Measurements from ENCODE around the gene TBC1D22A.

TBC1D22A gene

DNA sequence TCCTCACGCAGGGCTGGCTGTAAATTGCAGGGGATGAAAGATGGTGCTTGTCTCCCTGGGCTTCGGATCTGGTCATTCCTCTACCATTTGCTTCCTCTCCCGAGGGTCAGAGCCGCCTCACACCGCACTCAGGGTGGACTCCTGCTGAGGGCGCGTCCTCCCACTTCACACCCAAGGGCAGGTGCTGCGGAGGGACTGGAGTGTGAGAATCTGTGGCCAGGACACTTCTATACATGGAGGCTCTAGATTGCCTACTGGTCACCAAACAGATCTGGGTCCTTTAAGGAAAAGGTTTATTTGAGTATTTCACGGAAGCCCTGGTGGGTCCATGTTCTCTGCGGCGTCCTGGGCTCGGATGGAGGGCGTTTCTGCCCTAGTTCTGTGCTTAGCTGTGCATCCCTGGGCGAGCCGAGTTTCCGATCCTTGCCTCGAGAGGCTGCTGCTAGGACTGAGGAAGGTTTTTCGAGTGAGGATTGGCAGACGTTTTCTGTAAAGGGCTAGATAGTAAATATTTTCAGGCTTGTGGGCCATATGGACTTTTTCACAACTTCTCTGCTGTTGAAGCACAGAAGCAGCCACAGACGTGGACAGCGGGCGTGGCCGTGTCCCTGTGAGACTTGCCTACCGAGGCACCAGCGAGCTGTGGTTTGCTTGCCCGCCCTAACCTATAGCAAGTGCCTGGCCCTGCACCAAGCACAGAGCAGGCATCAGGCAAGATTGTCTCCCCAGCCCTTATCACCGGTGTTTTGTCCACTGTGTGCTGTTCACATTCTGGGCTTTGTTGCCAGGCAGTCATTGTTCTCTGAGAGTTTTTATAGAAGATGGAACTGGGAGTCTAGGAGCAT is 279.0 kb downstream of the TBC1D22A start:
- Histone ChIP-seq H3K27ac (ENCODE audit: low read length) (no peak overlapping the region), H3K4me3 (ENCODE audit: low read length) (no peak overlapping the region), H3K4me1 (ENCODE audit: low read length) (no peaks in the 10 kb centered on the region), H3F3A (ENCODE audit: insufficient read depth, low read length) (no peaks in the 10 kb centered on the region), H3K9me3 (replicated peaks; ENCODE audit: insufficient read depth, low read length) (no peaks in the 10 kb centered on the region), H3K9me2 (replicated peaks; ENCODE audit: insufficient read depth, low read length) (no peaks in the 10 kb centered on the region), H3K36me3 (replicated peaks; ENCODE audit: insufficient read depth, low read length) (no peaks in the 10 kb centered on the region), H4K20me1 (ENCODE audit: insufficient read depth, low read length) (no peaks in the 10 kb centered on the region), H3K79me2 (ENCODE audit: low read length) (no peaks in the 10 kb centered on the region), H3K27me3 (replicated peaks; ENCODE audit: insufficient read depth, low read length) (no peaks in the 10 kb centered on the region), H3K4me2 (ENCODE audit: low read depth, low read length) (no peak overlapping the region), H3K9ac (ENCODE audit: low read length) (no peak overlapping the region), H2AFZ (ENCODE audit: low read length) (no peak overlapping the region)
- no peak for TF ChIP-seq EZH2 (optimal IDR thresholded peaks at IDR 0.05; ENCODE audit: low read depth, low read length)
- TF ChIP-seq, protein P1, sequence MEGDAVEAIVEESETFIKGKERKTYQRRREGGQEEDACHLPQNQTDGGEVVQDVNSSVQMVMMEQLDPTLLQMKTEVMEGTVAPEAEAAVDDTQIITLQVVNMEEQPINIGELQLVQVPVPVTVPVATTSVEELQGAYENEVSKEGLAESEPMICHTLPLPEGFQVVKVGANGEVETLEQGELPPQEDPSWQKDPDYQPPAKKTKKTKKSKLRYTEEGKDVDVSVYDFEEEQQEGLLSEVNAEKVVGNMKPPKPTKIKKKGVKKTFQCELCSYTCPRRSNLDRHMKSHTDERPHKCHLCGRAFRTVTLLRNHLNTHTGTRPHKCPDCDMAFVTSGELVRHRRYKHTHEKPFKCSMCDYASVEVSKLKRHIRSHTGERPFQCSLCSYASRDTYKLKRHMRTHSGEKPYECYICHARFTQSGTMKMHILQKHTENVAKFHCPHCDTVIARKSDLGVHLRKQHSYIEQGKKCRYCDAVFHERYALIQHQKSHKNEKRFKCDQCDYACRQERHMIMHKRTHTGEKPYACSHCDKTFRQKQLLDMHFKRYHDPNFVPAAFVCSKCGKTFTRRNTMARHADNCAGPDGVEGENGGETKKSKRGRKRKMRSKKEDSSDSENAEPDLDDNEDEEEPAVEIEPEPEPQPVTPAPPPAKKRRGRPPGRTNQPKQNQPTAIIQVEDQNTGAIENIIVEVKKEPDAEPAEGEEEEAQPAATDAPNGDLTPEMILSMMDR (IDR thresholded peaks at IDR 0.05; ENCODE audit: low read length) = no peak
- no peak for TF ChIP-seq EZH2phosphoT487 (IDR thresholded peaks at IDR 0.05; ENCODE audit: low read length)
- DNase-seq = no peak

DNA sequence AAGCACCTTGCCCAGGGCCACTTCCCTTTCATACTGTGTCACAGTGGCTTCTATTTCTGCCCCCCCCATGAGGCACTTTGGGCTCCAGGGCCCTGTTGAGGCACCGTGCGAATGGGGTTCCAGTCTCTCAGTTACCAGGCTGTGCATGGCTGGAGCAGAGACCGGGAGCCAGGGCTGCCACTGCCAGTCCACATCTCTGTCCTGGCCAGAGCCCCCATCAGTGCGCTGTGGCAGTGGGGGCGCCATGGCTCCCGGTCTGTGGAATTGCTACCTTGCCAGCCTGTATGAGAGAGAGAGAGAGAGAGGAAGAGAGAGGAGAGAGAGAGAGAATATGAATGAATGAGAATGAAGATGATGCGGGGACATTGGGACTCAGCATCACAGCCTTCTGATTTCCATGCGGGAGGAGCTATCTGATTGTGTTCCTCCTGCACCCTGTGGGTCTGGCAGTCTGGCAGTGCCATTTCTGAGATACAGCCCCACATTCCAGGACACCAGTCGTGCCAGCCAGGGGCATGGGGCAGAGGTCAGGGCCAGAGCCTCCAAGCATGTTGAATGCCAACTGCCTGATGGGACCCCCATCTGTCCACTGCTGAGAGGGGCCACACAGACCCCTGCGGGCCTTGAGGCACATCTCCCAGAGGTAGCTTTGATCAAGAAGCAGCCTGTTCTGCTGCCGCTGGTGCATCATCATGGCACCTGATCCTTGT is 279.8 kb downstream of the TBC1D22A start:
- H3K79me2 ChIP-seq (ENCODE audit: low read length) = no peaks in the 10 kb centered on the region
- H3K4me2 ChIP-seq (ENCODE audit: low read depth, low read length) = no peak overlapping the region
- H3F3A ChIP-seq (ENCODE audit: insufficient read depth, low read length) = no peaks in the 10 kb centered on the region
- no peaks in the 10 kb centered on the region for H3K9me3 ChIP-seq (replicated peaks; ENCODE audit: insufficient read depth, low read length)
- no peak overlapping the region for H3K9ac ChIP-seq (ENCODE audit: low read length)
- no peaks in the 10 kb centered on the region for H3K36me3 ChIP-seq (replicated peaks; ENCODE audit: insufficient read depth, low read length)
- H3K4me1 ChIP-seq (ENCODE audit: low read length) = no peaks in the 10 kb centered on the region
- no peak overlapping the region for H3K4me3 ChIP-seq (ENCODE audit: low read length)
- no peaks in the 10 kb centered on the region for H3K27me3 ChIP-seq (replicated peaks; ENCODE audit: insufficient read depth, low read length)
- no peaks in the 10 kb centered on the region for H3K9me2 ChIP-seq (replicated peaks; ENCODE audit: insufficient read depth, low read length)
- TF ChIP-seq, protein P1 (IDR thresholded peaks at IDR 0.05; ENCODE audit: low read length) = no peak
- TF ChIP-seq EZH2 (optimal IDR thresholded peaks at IDR 0.05; ENCODE audit: low read depth, low read length) = no peak
- no peak for TF ChIP-seq EZH2phosphoT487 (IDR thresholded peaks at IDR 0.05; ENCODE audit: low read length)
- no peak for DNase-seq
- H4K20me1 ChIP-seq (ENCODE audit: insufficient read depth, low read length) = no peaks in the 10 kb centered on the region
- H2AFZ ChIP-seq (ENCODE audit: low read length) = no peak overlapping the region
- H3K27ac ChIP-seq (ENCODE audit: low read length) = no peak overlapping the region

DNA sequence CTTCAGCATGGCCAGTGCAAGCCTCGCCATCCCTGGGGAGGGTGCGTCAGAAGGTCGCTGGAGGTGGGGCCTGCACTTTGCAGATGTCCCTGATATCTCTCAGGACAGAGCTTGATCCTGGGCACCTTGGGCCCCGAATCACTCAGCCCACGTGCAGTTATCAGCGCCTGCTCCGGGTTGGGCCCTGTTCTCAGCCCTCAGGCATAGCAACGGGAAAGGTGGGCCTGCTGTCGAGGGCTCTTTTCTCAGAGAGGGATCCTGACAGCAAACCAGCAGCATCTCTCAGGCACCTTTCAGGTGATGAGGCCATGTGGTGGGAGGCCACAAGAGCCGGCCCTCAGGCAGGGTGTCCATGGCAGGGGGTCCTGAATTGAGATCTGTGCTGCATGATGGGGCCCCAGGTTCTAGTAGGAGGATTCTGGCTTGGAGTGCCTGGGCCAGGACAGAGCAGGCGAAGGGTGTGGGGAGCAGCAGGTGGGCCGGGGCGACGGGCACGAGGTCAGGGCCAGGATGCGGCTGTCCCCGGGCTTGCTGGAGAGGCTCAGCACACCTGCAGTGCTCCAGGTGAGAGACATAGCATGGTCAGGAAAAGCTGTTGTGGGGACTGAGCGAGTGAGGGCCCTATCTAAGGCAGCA is 280.5 kb downstream of the TBC1D22A start:
- no peaks in the 10 kb centered on the region for H4K20me1 ChIP-seq (ENCODE audit: insufficient read depth, low read length)
- H3K4me2 ChIP-seq (ENCODE audit: low read depth, low read length) = no peak overlapping the region
- no peaks in the 10 kb centered on the region for H3F3A ChIP-seq (ENCODE audit: insufficient read depth, low read length)
- H3K9ac ChIP-seq (ENCODE audit: low read length) = no peak overlapping the region
- H3K4me1 ChIP-seq (ENCODE audit: low read length) = no peaks in the 10 kb centered on the region
- no peaks in the 10 kb centered on the region for H3K79me2 ChIP-seq (ENCODE audit: low read length)
- DNase-seq = no peak
- H3K27me3 ChIP-seq (replicated peaks; ENCODE audit: insufficient read depth, low read length) = no peaks in the 10 kb centered on the region
- H3K4me3 ChIP-seq (ENCODE audit: low read length) = no peak overlapping the region
- H3K36me3 ChIP-seq (replicated peaks; ENCODE audit: insufficient read depth, low read length) = no peaks in the 10 kb centered on the region
- no peaks in the 10 kb centered on the region for H3K9me2 ChIP-seq (replicated peaks; ENCODE audit: insufficient read depth, low read length)
- no peaks in the 10 kb centered on the region for H3K9me3 ChIP-seq (replicated peaks; ENCODE audit: insufficient read depth, low read length)
- no peak overlapping the region for H3K27ac ChIP-seq (ENCODE audit: low read length)
- TF ChIP-seq EZH2 (optimal IDR thresholded peaks at IDR 0.05; ENCODE audit: low read depth, low read length) (no peak), EZH2phosphoT487 (IDR thresholded peaks at IDR 0.05; ENCODE audit: low read length) (no peak)
- TF ChIP-seq, protein P1 (IDR thresholded peaks at IDR 0.05; ENCODE audit: low read length) = no peak
- H2AFZ ChIP-seq (ENCODE audit: low read length) = no peak overlapping the region
